CD4-positive, alpha-beta T cell treated with Interleukin-15 for 1 hour (primary cell): ENCODE results near the gene CCDC107.

Source experiments
- DNase-seq: peaks from one replicate; pipeline ENCODE4 v3.0.0-alpha.2; 2020

CCDC107 gene

DNA sequence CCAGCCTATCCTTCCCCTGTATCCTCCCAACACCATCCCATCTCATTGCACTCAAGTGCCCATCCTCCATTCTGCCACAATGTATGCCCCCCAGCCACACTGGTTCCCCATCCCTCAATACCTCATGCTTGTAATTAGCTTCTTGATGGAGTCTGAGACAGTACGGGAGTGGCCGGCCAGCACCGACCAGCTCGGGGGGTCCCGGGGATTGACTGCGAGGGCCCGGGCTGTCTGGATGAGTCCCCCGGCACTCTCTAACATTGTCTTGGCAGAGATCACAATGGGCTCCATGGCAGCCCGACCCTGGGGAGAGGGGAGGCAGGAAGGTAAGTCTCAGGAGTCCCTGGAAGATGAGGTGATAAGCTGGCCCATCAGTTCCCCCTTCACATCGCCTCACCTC lies 48.9 kb downstream of the CCDC107 start:
- DNase-seq: no peak

DNA sequence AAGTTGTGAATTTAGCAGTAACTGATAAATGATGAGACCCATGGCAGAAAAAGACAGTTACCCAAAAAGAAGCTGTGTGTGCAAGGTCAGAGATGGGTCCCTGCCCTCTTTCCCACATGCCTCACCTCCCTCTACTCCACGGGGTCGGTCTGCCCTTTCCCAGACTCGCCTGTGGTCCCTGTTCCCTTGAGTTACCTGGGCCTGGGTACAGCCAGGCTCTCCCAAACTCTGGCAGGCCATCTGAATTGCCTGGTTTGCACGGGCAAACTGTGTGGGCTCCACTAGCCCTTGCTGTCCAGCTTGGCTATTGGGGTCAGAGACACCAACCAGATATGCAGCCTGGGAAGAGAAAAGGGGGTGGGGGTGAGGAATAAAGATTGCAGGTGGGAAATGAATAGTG lies 50.1 kb downstream of the CCDC107 start:
- DNase-seq: no peak

DNA sequence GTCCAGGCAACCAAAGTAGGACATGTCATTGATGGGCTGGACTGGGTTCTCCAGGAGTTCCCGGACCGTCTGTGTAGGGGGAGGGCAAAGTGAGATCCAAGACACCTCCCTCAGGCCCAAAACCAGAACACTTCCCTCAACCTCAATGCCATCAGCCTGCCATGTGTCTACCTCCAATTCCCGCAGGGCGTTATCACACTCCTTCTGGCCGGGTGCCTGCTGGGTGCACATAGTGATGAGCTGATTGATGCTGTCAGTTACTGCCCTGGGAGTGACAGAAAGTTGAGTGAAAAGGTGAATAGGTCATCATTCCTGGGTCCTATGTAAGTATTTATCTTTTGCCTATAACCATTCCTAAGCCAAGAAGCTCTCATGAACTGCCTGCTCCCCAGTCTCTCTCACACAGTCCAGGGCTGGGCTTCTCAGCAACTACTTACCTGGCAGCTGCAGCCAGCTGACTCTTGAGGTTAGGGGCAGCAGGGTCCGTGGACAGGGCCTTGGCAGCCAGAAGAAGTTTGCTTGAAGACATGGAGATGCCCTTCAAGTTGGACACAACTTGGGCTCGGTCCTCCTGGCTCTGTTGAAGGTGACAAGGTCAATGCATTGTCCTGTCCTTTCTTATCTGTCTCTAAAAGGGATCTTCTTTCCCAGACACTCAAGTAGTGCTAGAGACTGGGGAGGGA lies 52.9 kb downstream of the CCDC107 start:
- DNase-seq: no peak
